ENCODE data around the gene GBF1.
"Not testable (repeated sequence)": the region's sequence is repeated elsewhere in the genome, so short reads cannot be mapped to it uniquely, and the experiment has no call there.

GBF1 gene

DNA sequence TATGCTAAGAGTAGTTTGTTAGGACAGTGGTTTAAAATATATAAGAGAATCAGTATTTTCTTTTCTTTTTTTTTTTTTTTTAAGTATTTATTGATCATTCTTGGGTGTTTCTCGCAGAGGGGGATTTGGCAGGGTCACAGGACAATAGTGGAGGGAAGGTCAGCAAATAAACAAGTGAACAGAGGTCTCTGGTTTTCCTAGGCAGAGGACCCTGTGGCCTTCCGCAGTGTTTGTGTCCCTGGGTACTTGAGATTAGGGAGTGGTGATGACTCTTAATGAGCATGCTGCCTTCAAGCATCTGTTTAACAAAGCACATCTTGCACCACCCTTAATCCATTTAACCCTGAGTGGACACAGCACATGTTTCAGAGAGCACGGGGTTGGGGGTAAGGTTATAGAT lies 55.6 kb downstream of the GBF1 start:
- Histone ChIP-seq H3K27ac (ENCODE audit: low read depth, low read length) (peak overlapping the region; percentile 96), H3K4me1 (ENCODE audit: control insufficient read depth, insufficient read depth, low read length, unreplicated experiment) (peaks cover 40% of the 10 kb centered on the region), H3K79me2 (ENCODE audit: control insufficient read depth, insufficient read depth, low read length, unreplicated experiment) (peaks cover 63% of the 10 kb centered on the region), H3K4me3 (ENCODE audit: low read depth, low read length) (peak overlapping the region; percentile 61)
- H3K27me3 ChIP-seq (ENCODE audit: insufficient read depth, low read length); H3K36me3 ChIP-seq (ENCODE audit: insufficient read depth, low read length); H2AFZ ChIP-seq (ENCODE audit: low read length, unreplicated experiment): not testable (repeated sequence)

DNA sequence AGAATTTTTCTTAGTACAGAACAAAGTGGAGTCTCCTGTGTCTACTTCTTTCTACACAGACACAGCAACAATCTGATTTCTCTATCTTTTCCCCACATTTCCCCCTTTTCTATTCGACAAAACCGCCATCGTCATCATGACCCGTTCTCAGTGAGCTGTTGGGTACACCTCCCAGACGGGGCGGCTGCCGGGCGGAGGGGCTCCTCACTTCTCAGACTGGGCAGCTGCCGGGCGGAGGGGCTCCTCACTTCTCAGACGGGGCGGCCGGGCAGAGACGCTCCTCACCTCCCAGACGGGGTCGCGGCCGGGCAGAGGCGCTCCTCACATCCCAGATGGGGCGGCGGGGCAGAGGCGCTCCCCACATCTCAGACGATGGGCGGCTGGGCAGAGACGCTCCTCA lies 56.0 kb downstream of the GBF1 start:
- not testable (repeated sequence) for H2AFZ ChIP-seq (ENCODE audit: low read length, unreplicated experiment); H3K36me3 ChIP-seq (ENCODE audit: insufficient read depth, low read length); H3K4me3 ChIP-seq (ENCODE audit: low read depth, low read length); H3K27me3 ChIP-seq (ENCODE audit: insufficient read depth, low read length)
- peaks cover 60% of the 10 kb centered on the region for H3K79me2 ChIP-seq (ENCODE audit: control insufficient read depth, insufficient read depth, low read length, unreplicated experiment)
- H3K4me1 ChIP-seq (ENCODE audit: control insufficient read depth, insufficient read depth, low read length, unreplicated experiment): peaks cover 40% of the 10 kb centered on the region
- peak overlapping the region; percentile 96 for H3K27ac ChIP-seq (ENCODE audit: low read depth, low read length)

DNA sequence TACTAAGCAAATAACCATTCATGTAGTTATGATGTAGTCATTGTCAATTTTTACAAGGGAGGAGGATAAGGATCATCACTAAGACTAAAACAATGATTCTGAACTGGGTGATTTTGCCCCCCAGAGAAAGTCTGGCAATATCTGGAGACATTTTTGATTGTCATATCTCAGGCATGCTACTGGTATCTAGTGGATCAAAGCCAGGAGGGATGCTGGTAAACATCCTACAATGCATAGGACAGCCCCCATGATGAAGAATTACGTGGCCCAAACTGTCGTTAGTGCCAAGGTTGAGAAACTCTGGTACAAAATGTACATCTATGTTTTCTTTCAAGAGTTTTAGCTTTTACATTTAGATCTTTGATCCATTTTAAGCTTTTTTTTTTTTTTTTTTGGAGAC lies 57.3 kb downstream of the GBF1 start:
- H2AFZ ChIP-seq (ENCODE audit: low read length, unreplicated experiment): no peak overlapping the region
- no peak overlapping the region for H3K4me3 ChIP-seq (ENCODE audit: low read depth, low read length)
- peak overlapping the region; percentile 87 for H3K27ac ChIP-seq (ENCODE audit: low read depth, low read length)
- H3K4me1 ChIP-seq (ENCODE audit: control insufficient read depth, insufficient read depth, low read length, unreplicated experiment): peaks cover 36% of the 10 kb centered on the region
- H3K79me2 ChIP-seq (ENCODE audit: control insufficient read depth, insufficient read depth, low read length, unreplicated experiment): peaks cover 58% of the 10 kb centered on the region
- no peaks in the 10 kb centered on the region for H3K27me3 ChIP-seq (ENCODE audit: insufficient read depth, low read length)
- H3K36me3 ChIP-seq (ENCODE audit: insufficient read depth, low read length): peaks cover 10% of the 10 kb centered on the region; the same call in 1 of the 2 replicates

DNA sequence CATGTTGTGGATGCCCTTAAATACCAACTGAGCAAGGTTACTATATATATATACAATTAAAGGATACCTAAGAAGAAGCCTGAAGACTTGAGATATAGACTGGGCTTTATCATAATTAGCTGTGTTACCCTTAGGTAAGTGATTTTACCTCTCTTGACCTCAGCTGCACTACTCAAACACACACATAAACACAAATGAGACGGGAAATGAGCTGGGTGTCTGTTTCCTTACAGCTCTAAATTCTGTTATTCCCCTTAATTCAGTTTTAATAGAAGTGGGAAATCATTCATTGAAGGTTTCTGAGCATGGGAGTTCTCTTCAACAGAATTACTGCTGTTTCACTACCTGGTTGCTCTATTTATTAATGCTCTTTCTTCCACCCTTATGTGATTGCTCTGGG lies 60.7 kb downstream of the GBF1 start:
- Histone ChIP-seq H3K4me1 (ENCODE audit: control insufficient read depth, insufficient read depth, low read length, unreplicated experiment) (peaks cover 35% of the 10 kb centered on the region), H3K79me2 (ENCODE audit: control insufficient read depth, insufficient read depth, low read length, unreplicated experiment) (peaks cover 72% of the 10 kb centered on the region), H2AFZ (ENCODE audit: low read length, unreplicated experiment) (no peak overlapping the region), H3K27me3 (ENCODE audit: insufficient read depth, low read length) (no peaks in the 10 kb centered on the region), H3K27ac (ENCODE audit: low read depth, low read length) (no peak overlapping the region), H3K36me3 (ENCODE audit: insufficient read depth, low read length) (peaks cover 13% of the 10 kb centered on the region; the same call in 1 of the 2 replicates), H3K4me3 (ENCODE audit: low read depth, low read length) (no peak overlapping the region)

DNA sequence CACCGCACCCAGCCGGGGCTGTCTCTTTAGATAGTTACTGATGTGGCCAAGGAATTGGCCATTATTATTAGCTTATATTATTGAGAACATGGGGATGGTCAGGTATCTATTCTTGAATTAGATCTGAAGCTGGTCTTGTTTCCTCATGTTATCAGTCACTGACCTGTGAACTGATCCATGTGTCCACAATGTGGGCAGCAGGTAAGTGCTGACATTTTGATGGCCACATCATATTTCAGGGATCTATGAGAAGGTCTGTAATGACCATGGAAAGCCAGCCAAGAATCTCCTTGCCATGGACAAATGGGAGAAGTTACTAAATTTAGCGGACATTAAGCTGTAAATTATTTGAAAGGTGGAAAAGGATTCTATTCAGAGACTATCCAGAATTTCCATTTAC lies 61.4 kb downstream of the GBF1 start:
- Histone ChIP-seq H2AFZ (ENCODE audit: low read length, unreplicated experiment) (no peak overlapping the region), H3K79me2 (ENCODE audit: control insufficient read depth, insufficient read depth, low read length, unreplicated experiment) (peaks cover 79% of the 10 kb centered on the region), H3K27ac (ENCODE audit: low read depth, low read length) (no peak overlapping the region), H3K4me1 (ENCODE audit: control insufficient read depth, insufficient read depth, low read length, unreplicated experiment) (peaks cover 42% of the 10 kb centered on the region), H3K4me3 (ENCODE audit: low read depth, low read length) (no peak overlapping the region), H3K36me3 (ENCODE audit: insufficient read depth, low read length) (peaks cover 13% of the 10 kb centered on the region; the same call in 1 of the 2 replicates), H3K27me3 (ENCODE audit: insufficient read depth, low read length) (no peaks in the 10 kb centered on the region)

DNA sequence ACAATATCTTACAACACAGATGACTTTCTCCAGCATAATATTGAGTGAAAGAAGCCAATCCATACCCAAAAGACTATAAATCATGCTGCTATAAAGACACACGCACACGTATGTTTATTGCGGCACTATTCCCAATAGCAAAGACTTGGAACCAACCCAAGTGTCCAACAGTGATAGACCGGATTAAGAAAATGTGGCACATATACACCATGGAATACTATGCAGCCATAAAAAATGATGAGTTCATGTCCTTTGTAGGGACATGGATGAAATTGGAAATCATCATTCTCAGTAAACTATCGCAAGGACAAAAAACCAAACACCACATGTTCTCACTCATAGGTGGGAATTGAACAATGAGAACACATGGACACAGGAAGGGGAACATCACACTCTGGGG lies 63.0 kb downstream of the GBF1 start:
- H3K27ac ChIP-seq (ENCODE audit: low read depth, low read length); H3K4me3 ChIP-seq (ENCODE audit: low read depth, low read length); H3K27me3 ChIP-seq (ENCODE audit: insufficient read depth, low read length); H2AFZ ChIP-seq (ENCODE audit: low read length, unreplicated experiment): not testable (repeated sequence)
- Histone ChIP-seq H3K4me1 (ENCODE audit: control insufficient read depth, insufficient read depth, low read length, unreplicated experiment) (peaks cover 48% of the 10 kb centered on the region), H3K79me2 (ENCODE audit: control insufficient read depth, insufficient read depth, low read length, unreplicated experiment) (peaks cover 83% of the 10 kb centered on the region), H3K36me3 (ENCODE audit: insufficient read depth, low read length) (peaks cover 13% of the 10 kb centered on the region; the same call in 1 of the 2 replicates)

DNA sequence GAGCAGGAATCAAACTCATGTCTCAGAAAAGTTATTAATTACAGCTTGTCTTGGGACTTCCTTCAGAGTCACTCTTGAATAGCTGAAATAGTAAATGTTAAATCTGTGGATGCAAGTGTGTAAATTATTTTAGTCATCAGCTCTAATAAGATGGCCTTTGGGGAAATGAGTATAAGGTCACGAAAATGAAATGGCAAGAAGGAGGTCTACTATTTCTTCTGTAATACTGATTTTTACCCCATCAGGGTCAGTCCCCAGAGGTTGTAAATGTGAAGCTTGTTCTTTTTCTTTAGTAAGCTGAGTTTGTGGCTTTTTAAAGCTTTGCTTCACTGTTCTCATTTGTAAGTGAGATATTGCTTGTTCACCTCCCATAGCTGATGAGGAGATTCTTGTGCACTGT lies 63.9 kb downstream of the GBF1 start:
- peaks cover 80% of the 10 kb centered on the region for H3K79me2 ChIP-seq (ENCODE audit: control insufficient read depth, insufficient read depth, low read length, unreplicated experiment)
- peak overlapping the region; percentile 71 for H3K27ac ChIP-seq (ENCODE audit: low read depth, low read length)
- peaks cover 47% of the 10 kb centered on the region for H3K4me1 ChIP-seq (ENCODE audit: control insufficient read depth, insufficient read depth, low read length, unreplicated experiment)
- H2AFZ ChIP-seq (ENCODE audit: low read length, unreplicated experiment): no peak overlapping the region
- no peak overlapping the region for H3K4me3 ChIP-seq (ENCODE audit: low read depth, low read length)
- H3K36me3 ChIP-seq (ENCODE audit: insufficient read depth, low read length): peaks cover 13% of the 10 kb centered on the region; the same call in 1 of the 2 replicates
- no peaks in the 10 kb centered on the region for H3K27me3 ChIP-seq (ENCODE audit: insufficient read depth, low read length)

DNA sequence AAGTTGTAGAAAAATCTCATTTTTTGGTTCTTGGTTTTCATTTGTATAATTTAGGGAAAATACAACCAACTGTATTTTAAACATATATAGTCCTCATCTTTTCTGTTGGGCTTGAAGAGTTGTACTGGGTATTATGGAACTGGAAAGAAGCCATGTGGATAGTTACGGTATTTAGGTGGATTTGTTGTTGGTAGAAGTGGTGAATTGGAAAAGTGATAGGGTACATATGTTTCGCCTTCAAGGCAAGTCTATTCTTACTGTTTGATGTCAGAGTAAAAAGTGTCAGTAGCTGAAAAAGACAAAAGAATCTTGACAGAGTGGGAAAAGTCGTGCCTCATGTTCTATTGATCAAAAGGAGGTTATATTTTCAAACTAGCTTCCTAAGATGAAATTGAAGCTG lies 64.6 kb downstream of the GBF1 start:
- no peaks in the 10 kb centered on the region for H3K27me3 ChIP-seq (ENCODE audit: insufficient read depth, low read length)
- H3K27ac ChIP-seq (ENCODE audit: low read depth, low read length): peak overlapping the region; percentile 71
- H2AFZ ChIP-seq (ENCODE audit: low read length, unreplicated experiment): no peak overlapping the region
- H3K36me3 ChIP-seq (ENCODE audit: insufficient read depth, low read length): peaks cover 13% of the 10 kb centered on the region; the same call in 1 of the 2 replicates
- H3K79me2 ChIP-seq (ENCODE audit: control insufficient read depth, insufficient read depth, low read length, unreplicated experiment): peaks cover 81% of the 10 kb centered on the region
- peaks cover 47% of the 10 kb centered on the region for H3K4me1 ChIP-seq (ENCODE audit: control insufficient read depth, insufficient read depth, low read length, unreplicated experiment)
- H3K4me3 ChIP-seq (ENCODE audit: low read depth, low read length): no peak overlapping the region; the same call in 1 of the 2 replicates

DNA sequence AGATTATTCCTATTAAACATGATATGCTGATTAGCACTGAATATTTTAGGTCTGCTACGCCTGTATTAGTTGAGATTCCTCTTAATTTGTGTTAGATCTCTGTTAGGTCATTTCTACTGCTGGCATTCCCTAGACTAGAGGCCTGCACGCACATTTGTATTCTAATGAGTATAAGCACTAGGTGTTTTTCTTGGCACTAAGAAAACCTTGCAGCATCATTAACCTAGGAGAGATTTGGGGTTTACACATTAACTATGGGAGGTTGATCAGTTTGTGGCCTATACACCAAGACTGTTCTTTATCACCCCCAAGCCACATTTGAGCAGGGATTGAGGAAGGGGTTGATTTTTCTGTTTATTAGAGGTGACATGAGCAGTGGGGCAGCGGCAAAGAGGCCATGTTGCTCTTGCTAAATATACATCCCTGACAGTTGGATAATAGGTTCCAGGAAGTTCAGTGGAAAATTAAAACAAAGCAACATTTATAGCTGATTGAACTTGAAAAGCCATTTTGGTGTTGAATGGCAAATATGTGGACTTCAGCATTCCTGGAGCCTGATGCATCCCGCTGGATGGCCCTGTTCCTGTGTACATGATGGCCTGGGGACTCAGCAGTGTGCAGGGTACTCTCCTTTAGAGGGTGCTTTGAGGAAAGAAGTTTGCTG lies 65.2 kb downstream of the GBF1 start:
- H2AFZ ChIP-seq (ENCODE audit: low read length, unreplicated experiment): no peak overlapping the region
- peak overlapping the region; percentile 71 for H3K27ac ChIP-seq (ENCODE audit: low read depth, low read length)
- H3K4me3 ChIP-seq (ENCODE audit: low read depth, low read length): peak overlapping the region; percentile 48
- peaks cover 47% of the 10 kb centered on the region for H3K4me1 ChIP-seq (ENCODE audit: control insufficient read depth, insufficient read depth, low read length, unreplicated experiment)
- H3K36me3 ChIP-seq (ENCODE audit: insufficient read depth, low read length): peaks cover 13% of the 10 kb centered on the region; the same call in 1 of the 2 replicates
- H3K79me2 ChIP-seq (ENCODE audit: control insufficient read depth, insufficient read depth, low read length, unreplicated experiment): peaks cover 81% of the 10 kb centered on the region
- H3K27me3 ChIP-seq (ENCODE audit: insufficient read depth, low read length): no peaks in the 10 kb centered on the region

DNA sequence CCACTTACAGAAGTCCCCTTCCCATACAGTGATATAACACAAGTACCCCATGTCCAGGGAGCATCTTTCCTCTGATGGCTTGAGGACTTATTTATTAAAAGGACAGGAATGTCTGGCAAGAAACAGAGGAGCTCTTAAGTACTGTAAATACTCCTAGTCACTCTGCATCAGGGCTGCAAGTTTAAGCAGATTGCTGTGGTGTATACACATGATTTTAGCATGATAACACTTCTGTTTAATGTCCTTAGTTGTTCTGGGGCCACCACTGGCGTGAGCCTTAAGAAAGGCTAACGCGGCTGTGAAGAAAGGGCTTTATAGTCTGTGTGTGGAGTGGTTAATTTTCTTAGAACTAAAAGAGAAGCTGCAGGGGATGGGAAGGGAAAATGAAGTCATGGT lies 65.7 kb downstream of the GBF1 start:
- Histone ChIP-seq H3K79me2 (ENCODE audit: control insufficient read depth, insufficient read depth, low read length, unreplicated experiment) (peaks cover 80% of the 10 kb centered on the region), H3K4me3 (ENCODE audit: low read depth, low read length) (peak overlapping the region; percentile 48), H2AFZ (ENCODE audit: low read length, unreplicated experiment) (no peak overlapping the region), H3K36me3 (ENCODE audit: insufficient read depth, low read length) (peaks cover 13% of the 10 kb centered on the region; the same call in 1 of the 2 replicates), H3K27me3 (ENCODE audit: insufficient read depth, low read length) (no peaks in the 10 kb centered on the region), H3K27ac (ENCODE audit: low read depth, low read length) (peak overlapping the region; percentile 71), H3K4me1 (ENCODE audit: control insufficient read depth, insufficient read depth, low read length, unreplicated experiment) (peaks cover 47% of the 10 kb centered on the region)

DNA sequence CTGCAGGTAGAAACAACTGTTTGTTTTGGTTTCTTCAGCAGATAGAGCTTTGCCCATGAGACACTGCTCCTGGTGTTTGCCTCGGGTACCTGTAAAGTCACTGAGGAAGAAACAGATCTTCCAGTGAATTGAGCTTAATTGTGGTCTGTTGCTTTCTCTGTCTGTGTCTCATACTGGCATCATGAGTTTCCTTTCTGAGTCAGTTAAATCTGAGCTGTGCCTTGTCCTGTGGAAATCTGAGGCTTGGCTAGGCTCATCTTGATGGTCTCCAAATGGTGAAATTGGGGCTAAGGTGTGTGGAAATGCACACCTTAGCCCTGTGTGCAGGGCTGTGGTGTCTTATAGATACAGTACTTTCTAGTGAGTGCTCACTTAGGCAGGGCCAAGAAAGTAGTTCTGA lies 67.4 kb downstream of the GBF1 start:
- no peak overlapping the region for H2AFZ ChIP-seq (ENCODE audit: low read length, unreplicated experiment)
- H3K4me1 ChIP-seq (ENCODE audit: control insufficient read depth, insufficient read depth, low read length, unreplicated experiment): peaks cover 47% of the 10 kb centered on the region
- peaks cover 84% of the 10 kb centered on the region for H3K79me2 ChIP-seq (ENCODE audit: control insufficient read depth, insufficient read depth, low read length, unreplicated experiment)
- H3K27me3 ChIP-seq (ENCODE audit: insufficient read depth, low read length): no peaks in the 10 kb centered on the region
- H3K4me3 ChIP-seq (ENCODE audit: low read depth, low read length): no peak overlapping the region
- peak overlapping the region; percentile 9; the same call in 1 of the 2 replicates for H3K27ac ChIP-seq (ENCODE audit: low read depth, low read length)
- peaks cover 7% of the 10 kb centered on the region; the same call in 1 of the 2 replicates for H3K36me3 ChIP-seq (ENCODE audit: insufficient read depth, low read length)
